HG03139 (cell line): ENCODE results near the gene NFKBIL1.
A peak's percentile ranks its signal among the peaks of the same experiment; 100 is the strongest.

ENCODE experiments used
- ATAC-seq: cut with Tn5 transposase; IDR thresholded peaks from one replicate; pipeline ENCODE4 v1.9.1; 2021; ENCODE audit not compliant: unreplicated experiment

The NFKBIL1 gene

GRCh38 chr6:31559958-31560696 lies 12.7 kb downstream of the NFKBIL1 start:
- ATAC-seq, result peak; percentile 63

GRCh38 chr6:31560697-31561058 lies 13.3 kb downstream of the NFKBIL1 start:
- ATAC-seq, result no peak

- no peak for ATAC-seq
These were observed 20.3 kb downstream of the NFKBIL1 start for GRCh38 chr6:31567531-31568370.

DNA sequence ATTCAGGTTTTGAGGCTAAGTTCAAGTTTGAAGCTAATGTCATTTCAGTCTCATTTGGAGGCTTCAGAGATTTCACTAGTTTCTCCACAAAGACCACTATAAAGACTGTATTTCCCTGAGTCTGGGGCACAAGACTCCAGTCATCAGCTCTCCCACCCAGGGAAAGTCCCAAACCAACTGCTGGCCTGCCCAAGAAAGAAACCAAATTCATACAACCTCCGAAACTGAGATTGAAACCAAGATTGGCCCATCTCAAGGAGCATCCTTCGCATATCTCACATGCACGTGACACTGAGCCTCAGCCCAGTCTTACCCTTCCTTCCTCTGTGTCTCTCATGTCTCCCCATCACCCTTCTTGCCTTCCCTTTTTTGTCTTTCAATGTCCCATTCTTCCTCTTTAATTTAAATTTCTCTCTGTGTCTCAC lies 21.1 kb downstream of the NFKBIL1 start:
- peak; percentile 50 for ATAC-seq

- no peak for ATAC-seq
These were observed 22.6 kb downstream of the NFKBIL1 start for GRCh38 chr6:31569861-31570536.

DNA sequence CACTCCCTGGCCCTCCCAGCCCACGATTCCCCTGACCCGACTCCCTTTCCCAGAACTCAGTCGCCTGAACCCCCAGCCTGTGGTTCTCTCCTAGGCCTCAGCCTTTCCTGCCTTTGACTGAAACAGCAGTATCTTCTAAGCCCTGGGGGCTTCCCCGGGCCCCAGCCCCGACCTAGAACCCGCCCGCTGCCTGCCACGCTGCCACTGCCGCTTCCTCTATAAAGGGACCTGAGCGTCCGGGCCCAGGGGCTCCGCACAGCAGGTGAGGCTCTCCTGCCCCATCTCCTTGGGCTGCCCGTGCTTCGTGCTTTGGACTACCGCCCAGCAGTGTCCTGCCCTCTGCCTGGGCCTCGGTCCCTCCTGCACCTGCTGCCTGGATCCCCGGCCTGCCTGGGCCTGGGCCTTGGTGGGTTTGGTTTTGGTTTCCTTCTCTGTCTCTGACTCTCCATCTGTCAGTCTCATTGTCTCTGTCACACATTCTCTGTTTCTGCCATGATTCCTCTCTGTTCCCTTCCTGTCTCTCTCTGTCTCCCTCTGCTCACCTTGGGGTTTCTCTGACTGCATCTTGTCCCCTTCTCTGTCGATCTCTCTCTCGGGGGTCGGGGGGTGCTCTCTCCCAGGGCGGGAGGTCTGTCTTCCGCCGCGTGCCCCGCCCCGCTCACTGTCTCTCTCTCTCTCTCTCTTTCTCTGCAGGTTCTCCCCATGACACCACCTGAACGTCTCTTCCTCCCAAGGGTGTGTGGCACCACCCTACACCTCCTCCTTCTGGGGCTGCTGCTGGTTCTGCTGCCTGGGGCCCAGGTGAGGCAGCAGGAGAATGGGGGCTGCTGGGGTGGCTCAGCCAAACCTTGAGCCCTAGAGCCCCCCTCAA lies 24.9 kb downstream of the NFKBIL1 start, which contains the start of gene LTA:
TSS of gene LTA (plus strand) at position 249 of the 871 bp plus-strand sequence. CDS start at position 703, 454 bp downstream.
- peak; percentile 37 for ATAC-seq

DNA sequence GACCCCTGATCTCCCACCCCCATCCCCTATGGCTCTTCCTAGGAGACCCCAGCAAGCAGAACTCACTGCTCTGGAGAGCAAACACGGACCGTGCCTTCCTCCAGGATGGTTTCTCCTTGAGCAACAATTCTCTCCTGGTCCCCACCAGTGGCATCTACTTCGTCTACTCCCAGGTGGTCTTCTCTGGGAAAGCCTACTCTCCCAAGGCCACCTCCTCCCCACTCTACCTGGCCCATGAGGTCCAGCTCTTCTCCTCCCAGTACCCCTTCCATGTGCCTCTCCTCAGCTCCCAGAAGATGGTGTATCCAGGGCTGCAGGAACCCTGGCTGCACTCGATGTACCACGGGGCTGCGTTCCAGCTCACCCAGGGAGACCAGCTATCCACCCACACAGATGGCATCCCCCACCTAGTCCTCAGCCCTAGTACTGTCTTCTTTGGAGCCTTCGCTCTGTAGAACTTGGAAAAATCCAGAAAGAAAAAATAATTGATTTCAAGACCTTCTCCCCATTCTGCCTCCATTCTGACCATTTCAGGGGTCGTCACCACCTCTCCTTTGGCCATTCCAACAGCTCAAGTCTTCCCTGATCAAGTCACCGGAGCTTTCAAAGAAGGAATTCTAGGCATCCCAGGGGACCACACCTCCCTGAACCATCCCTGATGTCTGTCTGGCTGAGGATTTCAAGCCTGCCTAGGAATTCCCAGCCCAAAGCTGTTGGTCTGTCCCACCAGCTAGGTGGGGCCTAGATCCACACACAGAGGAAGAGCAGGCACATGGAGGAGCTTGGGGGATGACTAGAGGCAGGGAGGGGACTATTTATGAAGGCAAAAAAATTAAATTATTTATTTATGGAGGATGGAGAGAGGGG lies 26.1 kb downstream of the NFKBIL1 start:
- no peak for ATAC-seq

- ATAC-seq, result no peak
These were observed 27.0 kb downstream of the NFKBIL1 start for GRCh38 chr6:31574106-31575061.

- no peak for ATAC-seq
These were observed 28.0 kb downstream of the NFKBIL1 start, which contains the start of gene TNF for GRCh38 chr6:31575335-31575901. Gene TNF, plus strand, starts transcription at chr6:31575565. Its CDS starts 177 bp downstream, at chr6:31575742.

GRCh38 chr6:31575952-31576685 lies 28.7 kb downstream of the NFKBIL1 start:
- ATAC-seq, result no peak

- no peak for ATAC-seq
These were observed 29.6 kb downstream of the NFKBIL1 start for GRCh38 chr6:31576897-31577578.

DNA sequence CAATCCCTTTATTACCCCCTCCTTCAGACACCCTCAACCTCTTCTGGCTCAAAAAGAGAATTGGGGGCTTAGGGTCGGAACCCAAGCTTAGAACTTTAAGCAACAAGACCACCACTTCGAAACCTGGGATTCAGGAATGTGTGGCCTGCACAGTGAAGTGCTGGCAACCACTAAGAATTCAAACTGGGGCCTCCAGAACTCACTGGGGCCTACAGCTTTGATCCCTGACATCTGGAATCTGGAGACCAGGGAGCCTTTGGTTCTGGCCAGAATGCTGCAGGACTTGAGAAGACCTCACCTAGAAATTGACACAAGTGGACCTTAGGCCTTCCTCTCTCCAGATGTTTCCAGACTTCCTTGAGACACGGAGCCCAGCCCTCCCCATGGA lies 30.2 kb downstream of the NFKBIL1 start:
- no peak for ATAC-seq

- ATAC-seq, result no peak
These were observed 31.0 kb downstream of the NFKBIL1 start for GRCh38 chr6:31578184-31579118.

- ATAC-seq, result no peak
These were observed 31.7 kb downstream of the NFKBIL1 start for GRCh38 chr6:31579119-31579505.

- ATAC-seq, result no peak
These were observed 32.4 kb downstream of the NFKBIL1 start for GRCh38 chr6:31579546-31580437.
